SK-N-SH (cell line): ENCODE measurements around the gene DUSP9. TPM values are rescaled to one million over a fixed set of nuclear protein-coding genes. Genes with fewer than 3 reads are reported as not detected.

Experiments used
- CTCF ChIA-PET: fragments of 300-600, 350-600 bp; formaldehyde crosslinking; extraction: SDS; loops from one replicate; lab custom pipeline; 2021; lab: Yijun Ruan, JAX
- POLR2A ChIA-PET: fragments of 350-600 bp; sonication (Branson Sonifier 250); formaldehyde crosslinking; extraction: SDS; loops from one replicate; lab custom pipeline; 2020; ENCODE audit warnings: antibody characterized with exemption, inconsistent platforms; lab: Yijun Ruan, JAX
- DNase-seq: peaks from one replicate; pipeline ENCODE4 v3.0.0; 2012
- H2AFZ ChIP-seq: fragments of 200-600 bp; sonication (generic); 2 replicates; pipeline ENCODE4 v1.8.1; 2016; ENCODE audit warnings: antibody characterized with exemption, mild to moderate bottlenecking, low read depth
- H3F3A ChIP-seq: fragments of 200-600 bp; sonication (generic); replicated peaks from 2 replicates; pipeline ENCODE3; 2016; ENCODE audit warnings: antibody characterized with exemption, mild to moderate bottlenecking; ENCODE audit not compliant: insufficient read depth
- H3K27ac ChIP-seq, 2 experiments: fragments of 200-500 bp in 1 of 2; fragments of 200-600 bp in 1 of 2; sonication (Bioruptor generic) in 1 of 2; sonication (generic), shearing (Covaris generic) in 1 of 2; 2 replicates each; pipeline versions ENCODE4 v1.5.1 to v1.6.1; 2014 to 2016; ENCODE audit warnings: low read depth in 2 of 2, inconsistent platforms in 1 of 2, low read length in 1 of 2, mild to moderate bottlenecking in 1 of 2, mixed read lengths in 1 of 2
- H3K27me3 ChIP-seq: fragments of 200-600 bp; sonication (generic), shearing (Covaris generic); 2 replicates; pipeline ENCODE4 v1.6.1; 2016; ENCODE audit warnings: mixed run types; ENCODE audit not compliant: insufficient read depth
- H3K36me3 ChIP-seq, 2 experiments: fragments of 200-500 bp in 1 of 2; fragments of 200-600 bp in 1 of 2; sonication (Bioruptor generic) in 1 of 2; sonication (generic) in 1 of 2; replicated peaks in 1 of 2; 2 replicates each; pipeline versions ENCODE3 to v1.5.1; 2014 to 2016; ENCODE audit warnings: low read length in 1 of 2, mild to moderate bottlenecking in 1 of 2; ENCODE audit not compliant: insufficient read depth in 2 of 2, control insufficient read depth in 1 of 2
- H3K4me1 ChIP-seq, 2 experiments: fragments of 200-500 bp in 1 of 2; fragments of 200-600 bp in 1 of 2; sonication (Bioruptor generic) in 1 of 2; sonication (generic), shearing (Covaris generic) in 1 of 2; 2 replicates each; pipeline versions ENCODE4 v1.5.1 to v1.6.1; 2014 to 2016; ENCODE audit warnings: low read depth in 1 of 2, low read length in 1 of 2, mixed run types in 1 of 2; ENCODE audit not compliant: insufficient read depth in 2 of 2, control insufficient read depth in 1 of 2
- H3K4me2 ChIP-seq: fragments of 200-600 bp; sonication (generic), shearing (Covaris generic); 2 replicates; pipeline ENCODE4 v1.6.1; 2017; ENCODE audit warnings: mixed run types
- H3K4me3 ChIP-seq, 2 experiments: fragments of 200-500 bp in 1 of 2; fragments of 200-600 bp in 1 of 2; sonication (Bioruptor generic) in 1 of 2; sonication (generic), shearing (Covaris generic) in 1 of 2; 2 replicates each; pipeline versions ENCODE4 v1.5.1 to v1.8.1; 2014 to 2016; ENCODE audit warnings: low read depth in 2 of 2, inconsistent platforms in 1 of 2, low read length in 1 of 2, mild to moderate bottlenecking in 1 of 2, mixed read lengths in 1 of 2, moderate library complexity in 1 of 2
- H3K79me2 ChIP-seq: fragments of 200-600 bp; sonication (generic); 2 replicates; pipeline ENCODE4 v1.8.1; 2017; ENCODE audit warnings: mild to moderate bottlenecking; ENCODE audit not compliant: insufficient read depth
- H3K9ac ChIP-seq: fragments of 200-600 bp; sonication (generic); 2 replicates; pipeline ENCODE4 v1.6.1; 2017; ENCODE audit warnings: mixed run types
- H3K9me2 ChIP-seq: fragments of 200-600 bp; sonication (generic); 2 replicates; pipeline ENCODE4 v1.6.1; 2017; ENCODE audit warnings: mixed run types
- H3K9me3 ChIP-seq: fragments of 200-600 bp; sonication (generic); 2 replicates; pipeline ENCODE4 v1.6.1; 2017; ENCODE audit warnings: mixed run types, mild to moderate bottlenecking, moderate library complexity
- H4K20me1 ChIP-seq: fragments of 200-600 bp; sonication (generic); 2 replicates; pipeline ENCODE4 v1.6.1; 2017; ENCODE audit warnings: mild to moderate bottlenecking, mixed run types; ENCODE audit not compliant: insufficient read depth
- CHD2 ChIP-seq: fragments of 150-350 bp; IDR thresholded peaks from 2 replicates; pipeline ENCODE4 v1.6.1; 2018; ENCODE audit warnings: low read length; ENCODE audit not compliant: partially characterized antibody
- FOSL2 ChIP-seq: IDR thresholded peaks from 2 replicates; pipeline ENCODE4 v1.4.0; 2012; ENCODE audit warnings: low read depth, mild to moderate bottlenecking, moderate library complexity, borderline replicate concordance
- FOXJ3 ChIP-seq: sonication (generic); formaldehyde crosslinking; IDR thresholded peaks from 2 replicates; pipeline ENCODE4 v1.5.1; 2020; ENCODE audit warnings: mild to moderate bottlenecking, missing genetic modification reagents
- GABPA ChIP-seq: IDR thresholded peaks from 2 replicates; pipeline ENCODE4 v1.4.0; 2012; ENCODE audit warnings: low read depth, mild to moderate bottlenecking
- NFIC ChIP-seq: IDR thresholded peaks from 2 replicates; pipeline ENCODE4 v1.4.0; 2012; ENCODE audit warnings: borderline replicate concordance
- NRF1 ChIP-seq: IDR thresholded peaks from 2 replicates; pipeline ENCODE4 v1.6.1; 2012; ENCODE audit warnings: low read depth, mild to moderate bottlenecking, low read length
- POLR2AphosphoS5 ChIP-seq: IDR thresholded peaks from 2 replicates; pipeline ENCODE4 v1.6.1; 2012; ENCODE audit warnings: low read depth, low read length
- RCOR1 ChIP-seq: fragments of 150-350 bp; IDR thresholded peaks from 2 replicates; pipeline ENCODE4 v1.6.1; 2017; ENCODE audit warnings: antibody characterized with exemption, low read length
- REST ChIP-seq: IDR thresholded peaks from 2 replicates; pipeline ENCODE4 v1.6.1; 2012; ENCODE audit warnings: mild to moderate bottlenecking, low read depth, low read length, moderate library complexity
- TAF1 ChIP-seq: IDR thresholded peaks from 2 replicates; pipeline ENCODE4 v1.6.1; 2012; ENCODE audit warnings: low read depth, mild to moderate bottlenecking, low read length, moderate library complexity, borderline replicate concordance
- TCF12 ChIP-seq: IDR thresholded peaks from 2 replicates; pipeline ENCODE4 v1.4.0; 2012
- TEAD4 ChIP-seq: IDR thresholded peaks from 2 replicates; pipeline ENCODE4 v1.4.0; 2012; ENCODE audit warnings: mild to moderate bottlenecking, borderline replicate concordance; ENCODE audit not compliant: insufficient read depth
- WGBS: methylation state at CpG from one replicate; pipeline ENCODE4 v1.1.6; 2017; ENCODE audit warnings: low lambda C conversion rate; 5-methylcytosine and 5-hydroxymethylcytosine counted together
- polyA plus RNA-seq, 3 experiments: library from polyadenylated mRNA; depleted of rRNA; stranded (reverse); fragments of >200 nt; gene quantifications; 2 replicates each; pipeline ENCODE4 v1.2.3, GENCODE V29; 2012
- TF ChIP-seq, protein P1 (sequence below): fragments of 200-600 bp; sonication (generic); IDR thresholded peaks from 2 replicates; pipeline ENCODE4 v1.6.1; 2017; ENCODE audit warnings: antibody characterized with exemption, mild to moderate bottlenecking, moderate library complexity
- TF ChIP-seq, protein P2 (sequence below): fragments of 150-350 bp; IDR thresholded peaks from 2 replicates; pipeline ENCODE4 v1.6.1; 2016; ENCODE audit warnings: mild to moderate bottlenecking, low read depth, low read length

Gene DUSP9
- polyA plus RNA-seq, 1 of the 3 experiments (the other 2 are of a cell fraction), result 0.05 TPM

GRCh38 chrX:153686711-153687110 lies 39.7 kb downstream of the DUSP9 start:
- CTCF ChIA-PET, result interaction anchor here (0.9 to 4.5 kb wide), 7 partner anchors 14 to 133 kb away, joined by 3 to 33 read pairs (median 5); no protein-coding TSS in a partner anchor
- Histone ChIP-seq H3K27ac (no peak overlapping the region), H2AFZ (no peak overlapping the region), H3K9ac (no peak overlapping the region), H3K79me2 (peaks cover 12% of the 10 kb centered on the region), H3K4me1 (peaks cover 0 to 36% of the 10 kb centered on the region in 2 experiments; a peak in 1 of 4 replicates), H3F3A (no peaks in the 10 kb centered on the region), H3K27me3 (peaks cover 7% of the 10 kb centered on the region; the same call in 1 of the 2 replicates), H3K9me3 (no peaks in the 10 kb centered on the region), H3K4me2 (peak overlapping the region; percentile 73; the same call in 1 of the 2 replicates), H4K20me1 (peaks cover 9% of the 10 kb centered on the region; the same call in 1 of the 2 replicates), H3K9me2 (no peaks in the 10 kb centered on the region), H3K4me3 (no peak overlapping the region), H3K36me3 (peaks cover 0 to 2% of the 10 kb centered on the region in 2 experiments)
- no peak for TF ChIP-seq RCOR1
- TF ChIP-seq CHD2, result no peak
- TF ChIP-seq TAF1, result no peak
- no peak for TF ChIP-seq TCF12
- TF ChIP-seq FOXJ3 (CRISPR knock-in tag), result no peak
- no peak for TF ChIP-seq FOSL2
- TF ChIP-seq, protein P1, sequence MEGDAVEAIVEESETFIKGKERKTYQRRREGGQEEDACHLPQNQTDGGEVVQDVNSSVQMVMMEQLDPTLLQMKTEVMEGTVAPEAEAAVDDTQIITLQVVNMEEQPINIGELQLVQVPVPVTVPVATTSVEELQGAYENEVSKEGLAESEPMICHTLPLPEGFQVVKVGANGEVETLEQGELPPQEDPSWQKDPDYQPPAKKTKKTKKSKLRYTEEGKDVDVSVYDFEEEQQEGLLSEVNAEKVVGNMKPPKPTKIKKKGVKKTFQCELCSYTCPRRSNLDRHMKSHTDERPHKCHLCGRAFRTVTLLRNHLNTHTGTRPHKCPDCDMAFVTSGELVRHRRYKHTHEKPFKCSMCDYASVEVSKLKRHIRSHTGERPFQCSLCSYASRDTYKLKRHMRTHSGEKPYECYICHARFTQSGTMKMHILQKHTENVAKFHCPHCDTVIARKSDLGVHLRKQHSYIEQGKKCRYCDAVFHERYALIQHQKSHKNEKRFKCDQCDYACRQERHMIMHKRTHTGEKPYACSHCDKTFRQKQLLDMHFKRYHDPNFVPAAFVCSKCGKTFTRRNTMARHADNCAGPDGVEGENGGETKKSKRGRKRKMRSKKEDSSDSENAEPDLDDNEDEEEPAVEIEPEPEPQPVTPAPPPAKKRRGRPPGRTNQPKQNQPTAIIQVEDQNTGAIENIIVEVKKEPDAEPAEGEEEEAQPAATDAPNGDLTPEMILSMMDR, result no peak
- TF ChIP-seq POLR2AphosphoS5, result no peak
- no peak for TF ChIP-seq NRF1
- TF ChIP-seq TEAD4, result no peak
- no peak for TF ChIP-seq GABPA
- no peak for TF ChIP-seq NFIC
- no peak for TF ChIP-seq REST
- TF ChIP-seq, protein P2, sequence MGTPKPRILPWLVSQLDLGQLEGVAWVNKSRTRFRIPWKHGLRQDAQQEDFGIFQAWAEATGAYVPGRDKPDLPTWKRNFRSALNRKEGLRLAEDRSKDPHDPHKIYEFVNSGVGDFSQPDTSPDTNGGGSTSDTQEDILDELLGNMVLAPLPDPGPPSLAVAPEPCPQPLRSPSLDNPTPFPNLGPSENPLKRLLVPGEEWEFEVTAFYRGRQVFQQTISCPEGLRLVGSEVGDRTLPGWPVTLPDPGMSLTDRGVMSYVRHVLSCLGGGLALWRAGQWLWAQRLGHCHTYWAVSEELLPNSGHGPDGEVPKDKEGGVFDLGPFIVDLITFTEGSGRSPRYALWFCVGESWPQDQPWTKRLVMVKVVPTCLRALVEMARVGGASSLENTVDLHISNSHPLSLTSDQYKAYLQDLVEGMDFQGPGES, result no peak
- POLR2A ChIA-PET, result no interaction called here
- no peak for DNase-seq
- 38% methylated on average over 7 of the region's 9 CpGs for WGBS
